NCI-H345 (cell line): Measurements from ENCODE around the gene R3HDM2.

Experiments
- DNase-seq: peaks from one replicate; lab custom pipeline; 2025; lab: John Stamatoyannopoulos, UW

The R3HDM2 gene

GRCh38 chr12:57430931-57431566, at the start of gene R3HDM2:
Gene R3HDM2, minus strand, starts transcription at chr12:57431043. Its CDS starts 120,615 bp downstream, at chr12:57310428.
- peak; percentile 96 for DNase-seq

DNA sequence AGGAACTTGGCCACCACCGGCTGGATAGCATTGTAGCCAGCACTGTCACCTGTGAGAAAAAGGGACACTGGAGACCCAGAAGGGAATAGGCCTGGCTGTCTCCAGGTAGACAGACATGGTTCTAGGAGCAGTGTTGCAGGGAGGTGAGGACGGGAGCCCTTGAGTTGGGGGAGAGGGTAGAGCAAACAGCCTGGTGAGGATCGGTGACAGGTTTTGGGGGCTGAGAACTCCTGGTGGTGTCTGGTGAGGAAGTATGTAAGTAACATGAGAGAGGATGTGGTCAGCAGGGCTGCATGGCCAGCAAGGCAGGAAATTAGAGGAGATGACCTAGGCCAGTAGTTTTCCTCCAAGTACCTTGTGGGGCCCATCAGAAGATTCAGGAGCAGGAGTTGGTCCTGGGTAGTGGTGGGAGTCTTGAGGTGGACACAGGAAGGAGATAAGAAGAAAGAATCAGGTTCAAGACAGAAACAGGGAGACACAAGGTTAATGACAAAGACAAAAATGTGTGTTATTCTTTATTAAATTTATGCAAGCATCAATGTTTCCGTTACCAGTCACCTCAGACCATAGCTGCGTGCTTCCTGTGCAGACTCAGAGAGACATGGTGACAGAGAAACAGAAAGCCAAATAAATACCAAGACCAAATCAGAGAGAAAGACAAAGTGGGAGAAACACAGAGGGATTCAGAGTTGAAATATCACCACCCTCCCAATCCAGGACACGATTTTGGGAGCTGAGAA, 48.7 kb upstream of the R3HDM2 start, which contains the start of gene ARHGAP9:
TSS of gene ARHGAP9 (minus strand) at position 491 of the 740 bp plus-strand sequence. CDS start at position 31, 460 bp downstream.
- no peak for DNase-seq

DNA sequence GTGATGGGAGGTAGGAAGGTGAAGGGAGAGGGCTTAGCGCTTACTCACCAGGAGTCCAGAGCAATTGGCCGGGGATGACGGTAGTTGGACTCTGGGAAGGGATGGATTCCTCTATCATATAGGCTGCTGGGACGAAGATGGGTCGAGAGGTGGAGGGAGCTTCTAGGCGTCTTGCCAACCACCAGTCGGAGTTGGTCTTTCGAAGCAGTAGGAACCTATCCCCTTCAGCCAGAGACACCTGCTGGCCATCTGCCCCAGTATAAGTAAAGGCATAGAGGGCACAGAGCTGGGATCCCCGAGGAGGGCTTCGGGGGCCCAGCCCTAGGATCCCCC, 48.2 kb upstream of the R3HDM2 start:
- no peak for DNase-seq

DNA sequence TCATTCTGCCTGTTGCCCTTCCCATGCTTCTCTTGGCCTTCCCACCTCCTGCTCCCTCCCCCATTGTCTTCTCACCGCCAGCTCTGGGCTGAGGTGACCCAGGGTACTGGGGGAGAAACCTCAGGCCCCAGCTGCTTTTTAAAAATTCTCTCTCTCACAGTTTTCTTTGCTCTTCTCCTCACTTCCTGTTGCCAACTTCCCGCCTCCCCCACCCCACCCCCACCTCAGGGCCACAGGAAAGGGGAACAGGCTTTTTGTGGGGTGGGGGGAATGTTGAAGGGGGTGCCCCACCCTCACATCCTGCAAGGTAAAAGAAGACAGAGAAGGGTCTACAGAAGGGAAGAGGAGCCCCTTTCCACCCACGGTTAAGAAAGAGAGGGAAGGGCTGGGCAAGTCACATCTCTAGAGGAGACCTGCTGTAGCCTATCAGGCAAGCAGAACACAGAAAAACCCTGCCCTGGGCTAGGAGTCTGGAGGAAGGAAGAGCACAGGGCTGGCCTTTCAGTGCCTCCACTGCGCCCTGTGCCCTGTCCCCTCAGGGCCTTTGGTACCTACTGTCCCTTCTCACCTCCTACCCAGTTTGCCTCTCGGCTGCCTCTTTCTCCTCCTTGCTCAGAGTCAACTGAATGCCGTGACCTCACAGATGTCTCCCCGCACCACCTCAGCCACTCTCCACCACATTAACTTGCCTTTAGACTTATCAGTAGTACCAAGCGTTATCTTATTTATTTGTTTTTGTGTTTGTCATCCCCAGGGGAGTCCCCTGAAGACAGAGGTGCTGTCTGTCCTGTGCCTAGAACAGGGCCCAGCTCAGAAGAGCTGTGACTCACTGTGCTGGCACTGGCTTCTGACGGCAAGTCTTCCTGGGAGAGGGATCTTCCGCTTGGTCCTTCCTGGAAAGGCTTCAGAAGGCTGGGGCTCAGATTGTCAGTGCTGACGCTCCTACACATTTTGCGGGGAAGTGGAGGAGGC, 47.2 kb upstream of the R3HDM2 start:
- no peak for DNase-seq

DNA sequence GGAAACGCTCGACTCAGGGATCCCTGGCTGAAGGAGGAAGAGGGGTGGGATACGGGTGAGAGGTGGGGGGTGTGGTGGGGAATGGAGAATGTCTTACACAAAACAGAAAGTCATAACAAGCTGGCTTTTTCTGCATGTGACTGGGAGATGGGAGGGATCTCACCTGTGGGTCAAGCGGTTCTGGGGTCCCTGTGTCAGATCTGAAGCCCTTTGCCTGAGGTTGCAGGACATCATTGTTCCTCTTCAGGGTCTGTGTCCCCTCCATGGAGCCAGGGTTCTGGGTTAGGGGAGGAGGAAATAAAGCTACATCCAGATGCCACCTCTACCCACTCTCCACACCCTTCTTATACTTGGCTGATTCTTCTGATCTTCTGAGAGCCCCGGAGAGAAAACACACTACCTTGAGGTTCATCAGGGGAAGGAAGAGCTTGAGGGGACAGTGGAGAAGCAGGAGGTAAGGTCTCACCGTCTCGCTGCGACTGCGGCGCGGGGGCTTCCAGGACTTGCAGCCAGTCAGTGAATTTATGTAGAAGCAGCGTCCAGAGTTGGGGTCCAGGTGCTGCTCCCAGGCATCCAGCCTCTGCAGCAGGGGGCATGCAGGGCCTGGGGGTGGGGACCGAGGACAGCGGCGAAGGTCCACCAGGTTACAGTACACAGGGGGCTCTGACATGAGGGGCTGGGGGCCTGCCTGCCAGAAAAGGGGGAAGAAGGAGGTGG, 46.3 kb upstream of the R3HDM2 start:
- no peak for DNase-seq

GRCh38 chr12:57476162-57476992, 45.5 kb upstream of the R3HDM2 start:
- no peak for DNase-seq

GRCh38 chr12:57475271-57476161, 44.7 kb upstream of the R3HDM2 start:
- no peak for DNase-seq

GRCh38 chr12:57474862-57475261, 44.0 kb upstream of the R3HDM2 start:
- DNase-seq = peak; percentile 22

DNA sequence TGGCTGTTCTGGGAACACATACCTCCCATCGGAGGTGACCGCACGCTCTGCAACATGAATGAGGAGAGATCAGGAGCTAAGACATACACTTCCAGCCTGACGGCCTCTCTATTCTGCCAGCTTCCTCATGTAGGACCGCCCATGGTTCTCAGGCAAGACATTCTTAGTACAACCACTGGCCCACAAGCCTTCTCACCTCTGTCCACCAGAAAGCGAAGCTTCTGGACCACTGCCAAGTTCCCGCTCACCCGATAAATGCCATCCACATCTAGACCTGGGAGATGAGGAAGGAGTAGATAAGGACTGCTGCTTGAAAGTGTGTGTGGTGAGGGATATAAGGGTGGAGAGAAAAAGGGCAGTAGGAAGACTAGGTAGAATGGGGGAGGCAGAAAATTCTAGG, 43.6 kb upstream of the R3HDM2 start:
- no peak for DNase-seq

DNA sequence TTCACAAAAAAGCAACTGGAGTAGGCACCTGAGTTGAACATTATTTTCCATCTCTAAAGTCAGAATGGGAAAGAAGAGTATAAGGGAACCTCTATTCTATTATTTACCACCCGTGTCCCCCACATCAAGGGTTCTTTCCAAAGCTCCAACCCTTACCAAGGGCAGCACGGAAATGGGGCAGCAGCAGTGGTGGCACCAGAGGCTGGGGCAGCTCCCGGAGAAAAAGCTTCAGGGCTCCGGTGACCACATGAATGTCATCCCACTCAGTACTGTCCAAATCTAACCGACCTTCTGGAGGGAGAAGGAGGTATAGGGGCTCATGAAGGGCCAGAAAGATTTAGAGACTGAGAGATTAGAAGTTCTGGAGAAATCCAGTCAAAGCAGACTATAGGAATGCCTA, 43.0 kb upstream of the R3HDM2 start:
- no peak for DNase-seq

GRCh38 chr12:57473392-57473791, 42.5 kb upstream of the R3HDM2 start:
- DNase-seq = no peak

GRCh38 chr12:57472391-57472790, 41.5 kb upstream of the R3HDM2 start:
- DNase-seq = no peak

- DNase-seq = no peak
These were observed 40.8 kb upstream of the R3HDM2 start for GRCh38 chr12:57471661-57472060.

DNA sequence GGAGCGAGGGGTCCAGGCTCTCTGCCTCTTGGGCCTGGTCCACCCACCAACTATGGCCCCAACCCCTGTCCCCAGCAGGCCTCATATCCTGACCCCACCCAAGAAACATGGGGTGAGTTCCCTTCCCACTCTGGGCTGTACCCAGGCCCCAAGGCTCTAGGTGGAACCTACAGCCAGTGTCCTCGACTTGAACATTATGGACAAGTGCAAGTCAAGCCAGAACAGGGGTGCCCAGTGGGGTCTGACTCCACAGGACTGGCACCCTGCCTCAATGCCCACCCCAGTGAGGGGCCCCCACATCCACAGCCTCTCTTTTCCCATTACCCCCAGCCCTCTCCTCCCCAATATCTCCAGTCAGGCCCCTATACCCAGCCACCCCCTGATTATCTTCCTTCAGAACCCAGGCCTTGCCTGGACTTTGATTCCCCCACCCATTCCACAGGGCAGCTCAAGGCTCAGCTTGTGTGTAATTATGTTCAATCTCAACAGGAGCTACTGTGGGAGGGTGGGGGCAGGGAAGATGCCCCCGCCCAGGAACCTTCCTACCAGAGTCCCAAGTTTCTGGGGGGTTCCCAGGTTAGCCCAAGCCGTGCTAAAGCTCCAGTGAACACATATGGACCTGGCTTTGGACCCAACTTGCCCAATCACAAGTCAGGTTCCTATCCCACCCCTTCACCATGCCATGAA, 40.3 kb upstream of the R3HDM2 start:
- no peak for DNase-seq

DNA sequence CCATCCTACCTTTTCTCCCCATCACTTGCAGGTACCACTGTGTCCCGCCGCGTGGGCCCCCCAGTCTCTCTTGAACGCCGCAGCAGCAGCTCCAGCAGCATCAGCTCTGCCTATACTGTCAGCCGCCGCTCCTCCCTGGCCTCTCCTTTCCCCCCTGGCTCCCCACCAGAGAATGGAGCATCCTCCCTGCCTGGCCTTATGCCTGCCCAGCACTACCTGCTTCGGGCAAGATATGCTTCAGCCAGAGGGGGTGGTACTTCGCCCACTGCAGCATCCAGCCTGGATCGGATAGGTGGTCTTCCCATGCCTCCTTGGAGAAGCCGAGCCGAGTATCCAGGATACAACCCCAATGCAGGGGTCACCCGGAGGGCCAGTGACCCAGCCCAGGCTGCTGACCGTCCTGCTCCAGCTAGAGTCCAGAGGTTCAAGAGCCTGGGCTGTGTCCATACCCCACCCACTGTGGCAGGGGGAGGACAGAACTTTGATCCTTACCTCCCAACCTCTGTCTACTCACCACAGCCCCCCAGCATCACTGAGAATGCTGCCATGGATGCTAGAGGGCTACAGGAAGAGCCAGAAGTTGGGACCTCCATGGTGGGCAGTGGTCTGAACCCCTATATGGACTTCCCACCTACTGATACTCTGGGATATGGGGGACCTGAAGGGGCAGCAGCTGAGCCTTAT, 39.6 kb upstream of the R3HDM2 start:
- DNase-seq = no peak

- DNase-seq = no peak
These were observed 38.7 kb upstream of the R3HDM2 start for GRCh38 chr12:57469296-57470164.

DNA sequence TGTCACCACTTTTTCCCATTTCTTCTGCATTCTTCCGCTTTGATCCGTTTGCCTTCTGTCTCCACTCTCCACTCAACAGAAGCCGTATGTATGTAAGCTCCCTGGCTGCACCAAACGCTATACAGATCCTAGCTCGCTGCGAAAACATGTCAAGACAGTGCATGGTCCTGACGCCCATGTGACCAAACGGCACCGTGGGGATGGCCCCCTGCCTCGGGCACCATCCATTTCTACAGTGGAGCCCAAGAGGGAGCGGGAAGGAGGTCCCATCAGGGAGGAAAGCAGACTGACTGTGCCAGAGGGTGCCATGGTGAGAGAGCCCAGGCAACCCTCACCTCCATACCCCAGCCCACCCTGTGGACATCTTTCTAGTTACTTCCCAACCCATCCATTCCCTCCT, 37.1 kb upstream of the R3HDM2 start:
- DNase-seq = no peak
